D721Med (cell line): ENCODE results near the gene HSPG2.
"Not testable (repeated sequence)": the region's sequence is repeated elsewhere in the genome, so short reads cannot be mapped to it uniquely, and the experiment has no call there.

Source experiments
- DNase-seq: peaks from one replicate; pipeline ENCODE4 v3.0.0; 2011; ENCODE audit warnings: low spot score; ENCODE audit not compliant: insufficient read length
- FAIRE-seq: peaks from 2 replicates; lab custom pipeline; 2011; peaks lifted over from hg19 to GRCh38; lab: Jason Lieb, UNC
- CTCF ChIP-seq: IDR thresholded peaks from 2 replicates; pipeline ENCODE4 v1.5.1; 2012; ENCODE audit warnings: mild to moderate bottlenecking, control low read depth; ENCODE audit not compliant: insufficient read depth; ENCODE audit errors: missing control alignments

HSPG2 gene

GRCh38 chr1:21910558-21911204 is 26.4 kb downstream of the HSPG2 start:
- FAIRE-seq = no peak
- TF ChIP-seq CTCF = no peak

GRCh38 chr1:21909787-21910503 is 27.2 kb downstream of the HSPG2 start:
- DNase-seq = no peak
- no peak for TF ChIP-seq CTCF

More at GRCh38 chr1:21910558-21911204, 26.4 kb downstream of the HSPG2 start:
- no peak for DNase-seq

GRCh38 chr1:21909286-21909759 is 27.8 kb downstream of the HSPG2 start:
- no peak for FAIRE-seq
- no peak for DNase-seq
- no peak for TF ChIP-seq CTCF

More at GRCh38 chr1:21909787-21910503, 27.2 kb downstream of the HSPG2 start:
- no peak for FAIRE-seq

GRCh38 chr1:21907737-21908534 is 29.2 kb downstream of the HSPG2 start:
- not testable (repeated sequence) for FAIRE-seq, DNase-seq

GRCh38 chr1:21907079-21907418 is 30.1 kb downstream of the HSPG2 start:
- TF ChIP-seq CTCF = no peak
- no peak for DNase-seq
- FAIRE-seq = no peak

- DNase-seq (no peak), FAIRE-seq (no peak)
- TF ChIP-seq CTCF = no peak
These were observed 30.7 kb downstream of the HSPG2 start for GRCh38 chr1:21906173-21907078.
